Urinary bladder (tissue), 4 donors: Measurements from ENCODE around the gene NR2C1. TPM values are rescaled to one million over a fixed set of nuclear protein-coding genes. Genes with fewer than 3 reads are reported as not detected.

Source experiments
- DNase-seq: peaks from one replicate; pipeline ENCODE4 v3.0.0-alpha.2; 2015; ENCODE audit errors: extremely low spot score
- H3K27ac ChIP-seq: one replicate; pipeline ENCODE4 v1.5.1; 2013; ENCODE audit warnings: low read depth, mild to moderate bottlenecking, moderate library complexity
- H3K36me3 ChIP-seq: one replicate; pipeline ENCODE4 v1.6.1; 2013; ENCODE audit warnings: mild to moderate bottlenecking, moderate library complexity; ENCODE audit not compliant: insufficient read depth
- H3K4me1 ChIP-seq: one replicate; pipeline ENCODE4 v1.6.1; 2013; ENCODE audit warnings: mild to moderate bottlenecking, moderate library complexity; ENCODE audit not compliant: insufficient read depth
- H3K4me3 ChIP-seq: one replicate; pipeline ENCODE4 v1.5.1; 2013; ENCODE audit warnings: low read depth, low read length
- WGBS: extraction: QIAGEN DNeasy Blood & Tissue Kit; methylation state at CpG from one replicate; pipeline ENCODE4 v1.1.7; 2013; 5-methylcytosine and 5-hydroxymethylcytosine counted together
- polyA plus RNA-seq: library from polyadenylated mRNA; stranded (reverse); fragments of 200-250 nt; gene quantifications from one replicate; pipeline ENCODE4 v1.2.3, GENCODE V29; 2013
- total RNA-seq: library from RNA; depleted of rRNA; stranded (reverse); fragments of >200 nt; gene quantifications from one replicate; pipeline ENCODE4 v1.2.3, GENCODE V29; 2014
- donor health status: healthy with polysubstance abuse.
- donor health status: healthy.

Gene NR2C1
- total and polyA plus RNA-seq, 2 donors: 16.5 to 84.3 TPM

- no peak overlapping the region for H3K4me3 ChIP-seq
- WGBS: 84% methylated on average over 7 of the region's 7 CpGs
- no peaks in the 10 kb centered on the region for H3K4me1 ChIP-seq
- H3K36me3 ChIP-seq: peaks cover 2% of the 10 kb centered on the region
- DNase-seq: no peak
- H3K27ac ChIP-seq: no peak overlapping the region
Measured at GRCh38 chr12:94982456-94982855, 91.0 kb downstream of the NR2C1 start.

GRCh38 chr12:94980577-94980976, 92.8 kb downstream of the NR2C1 start:
- no peak overlapping the region for H3K27ac ChIP-seq
- 41% methylated on average over 4 of the region's 4 CpGs for WGBS
- H3K4me1 ChIP-seq: no peaks in the 10 kb centered on the region
- no peak overlapping the region for H3K4me3 ChIP-seq
- peaks cover 2% of the 10 kb centered on the region for H3K36me3 ChIP-seq
- no peak for DNase-seq

GRCh38 chr12:94979941-94980340, 93.5 kb downstream of the NR2C1 start:
- DNase-seq: no peak
- H3K36me3 ChIP-seq: peaks cover 2% of the 10 kb centered on the region
- H3K27ac ChIP-seq: no peak overlapping the region
- H3K4me3 ChIP-seq: no peak overlapping the region
- WGBS: 92% methylated on average over 4 of the region's 4 CpGs
- no peaks in the 10 kb centered on the region for H3K4me1 ChIP-seq

- H3K27ac ChIP-seq: no peak overlapping the region
- H3K4me1 ChIP-seq: no peaks in the 10 kb centered on the region
- DNase-seq: no peak
- no peaks in the 10 kb centered on the region for H3K36me3 ChIP-seq
- H3K4me3 ChIP-seq: no peak overlapping the region
- 81% methylated on average over 4 of the region's 4 CpGs for WGBS
Measured at GRCh38 chr12:94977766-94978468, 95.5 kb downstream of the NR2C1 start.

- 33% methylated on average over 5 of the region's 5 CpGs for WGBS
- no peaks in the 10 kb centered on the region for H3K36me3 ChIP-seq
- H3K27ac ChIP-seq: no peak overlapping the region
- H3K4me1 ChIP-seq: no peaks in the 10 kb centered on the region
- H3K4me3 ChIP-seq: no peak overlapping the region
- no peak for DNase-seq
Measured at GRCh38 chr12:94973221-94973620, 100.2 kb downstream of the NR2C1 start.

GRCh38 chr12:94972795-94973194, 100.6 kb downstream of the NR2C1 start:
- no peaks in the 10 kb centered on the region for H3K4me1 ChIP-seq
- no peak overlapping the region for H3K27ac ChIP-seq
- no peaks in the 10 kb centered on the region for H3K36me3 ChIP-seq
- DNase-seq: no peak
- WGBS: 49% methylated on average over 2 of the region's 2 CpGs
- H3K4me3 ChIP-seq: no peak overlapping the region

GRCh38 chr12:94971923-94972322, 101.5 kb downstream of the NR2C1 start:
- Histone ChIP-seq H3K27ac (no peak overlapping the region), H3K4me3 (no peak overlapping the region), H3K4me1 (no peaks in the 10 kb centered on the region), H3K36me3 (no peaks in the 10 kb centered on the region)
- 84% methylated on average over 2 of the region's 2 CpGs for WGBS
- no peak for DNase-seq

- no peak overlapping the region for H3K4me3 ChIP-seq
- no peak overlapping the region for H3K27ac ChIP-seq
- no peaks in the 10 kb centered on the region for H3K4me1 ChIP-seq
- no peak for DNase-seq
- WGBS: 99% methylated on average over 1 of the region's 1 CpG
- H3K36me3 ChIP-seq: no peaks in the 10 kb centered on the region
Measured at GRCh38 chr12:94970560-94970959, 102.9 kb downstream of the NR2C1 start.

Other genes with a start within 250 kb of the NR2C1 start
- gene NDUFA12, start 69.9 kb downstream of the NR2C1 start, total RNA-seq: 76.8 TPM
- gene NDUFA12, start 69.9 kb downstream of the NR2C1 start, polyA plus RNA-seq: 139 TPM
- gene FGD6, start 143.8 kb upstream of the NR2C1 start, total RNA-seq: 20.4 TPM
- 3.7 TPM for gene FGD6, start 143.8 kb upstream of the NR2C1 start, polyA plus RNA-seq
- 153 TPM for gene VEZT, start 144.2 kb upstream of the NR2C1 start, total RNA-seq
- 39.0 TPM for gene VEZT, start 144.2 kb upstream of the NR2C1 start, polyA plus RNA-seq